H9 (cell line): ENCODE data around the gene GPS1. TPM values are rescaled to one million over a fixed set of nuclear protein-coding genes. Genes with fewer than 3 reads are reported as not detected.

ENCODE experiments used
- DNase-seq: peaks from one replicate; pipeline ENCODE4 v3.0.0-alpha.2; 2017
- H2AFZ ChIP-seq: one replicate; pipeline ENCODE4 v1.6.1; 2013; ENCODE audit warnings: mild to moderate bottlenecking, low read length, control low read depth, moderate library complexity
- H2AK5ac ChIP-seq: 2 replicates; pipeline ENCODE4 v1.6.1; 2013; ENCODE audit warnings: low read length, control low read depth, mixed read lengths; ENCODE audit not compliant: insufficient read length
- H2BK120ac ChIP-seq: one replicate; pipeline ENCODE4 v1.6.1; 2013; ENCODE audit warnings: low read depth, mild to moderate bottlenecking, low read length, control low read depth, inconsistent platforms; ENCODE audit not compliant: poor library complexity, severe bottlenecking
- H2BK12ac ChIP-seq: 2 replicates; pipeline ENCODE4 v1.6.1; 2013; ENCODE audit warnings: low read length, control low read depth, mixed read lengths, low read depth; ENCODE audit not compliant: insufficient read length
- H2BK15ac ChIP-seq: 2 replicates; pipeline ENCODE4 v1.6.1; 2013; ENCODE audit warnings: low read depth, low read length, control low read depth
- H2BK20ac ChIP-seq: one replicate; pipeline ENCODE4 v1.6.1; 2013; ENCODE audit warnings: low read depth, mild to moderate bottlenecking, low read length, control low read depth, inconsistent platforms; ENCODE audit not compliant: poor library complexity, severe bottlenecking
- H2BK5ac ChIP-seq: 2 replicates; pipeline ENCODE4 v1.6.1; 2013; ENCODE audit warnings: low read length, control low read depth, mixed read lengths; ENCODE audit not compliant: insufficient read length
- H3K14ac ChIP-seq: 2 replicates; pipeline ENCODE4 v1.6.1; 2013; ENCODE audit warnings: low read length, control low read depth; ENCODE audit not compliant: insufficient read depth
- H3K18ac ChIP-seq: 2 replicates; pipeline ENCODE4 v1.6.1; 2013; ENCODE audit warnings: low read depth, mild to moderate bottlenecking, mixed read lengths, low read length, control low read depth; ENCODE audit not compliant: insufficient read length
- H3K23ac ChIP-seq: 2 replicates; pipeline ENCODE4 v1.6.1; 2013; ENCODE audit warnings: low read length, control low read depth, mixed read lengths, low read depth; ENCODE audit not compliant: insufficient read length
- H3K23me2 ChIP-seq: 2 replicates; pipeline ENCODE4 v1.6.1; 2013; ENCODE audit warnings: low read depth, mild to moderate bottlenecking, mixed read lengths, low read length, control low read depth; ENCODE audit not compliant: insufficient read length, poor library complexity, severe bottlenecking
- H3K27ac ChIP-seq: 2 replicates; pipeline ENCODE4 v1.5.1; 2013; ENCODE audit warnings: low read length, control low read depth, mixed read lengths, low read depth; ENCODE audit not compliant: insufficient read length
- H3K27me3 ChIP-seq: 2 replicates; pipeline ENCODE4 v1.6.1; 2013; ENCODE audit warnings: low read length, control low read depth, inconsistent platforms; ENCODE audit not compliant: insufficient read depth
- H3K4ac ChIP-seq: 2 replicates; pipeline ENCODE4 v1.6.1; 2013; ENCODE audit warnings: low read depth, mild to moderate bottlenecking, control low read depth, inconsistent platforms, low read length, moderate library complexity
- H3K4me1 ChIP-seq: 2 replicates; pipeline ENCODE4 v1.6.1; 2013; ENCODE audit warnings: low read length, control low read depth, inconsistent platforms; ENCODE audit not compliant: insufficient read depth
- H3K4me2 ChIP-seq: 2 replicates; pipeline ENCODE4 v1.6.1; 2013; ENCODE audit warnings: low read length, control low read depth, mixed read lengths; ENCODE audit not compliant: insufficient read length, insufficient read depth
- H3K56ac ChIP-seq: 2 replicates; pipeline ENCODE4 v1.6.1; 2013; ENCODE audit warnings: low read depth, mild to moderate bottlenecking, mixed read lengths, low read length, control low read depth; ENCODE audit not compliant: insufficient read length
- H3K79me1 ChIP-seq: 2 replicates; pipeline ENCODE4 v1.6.1; 2013; ENCODE audit warnings: low read depth, mild to moderate bottlenecking, moderate library complexity, low read length, control low read depth, inconsistent platforms; ENCODE audit not compliant: insufficient read depth, poor library complexity, severe bottlenecking
- H3K79me2 ChIP-seq: 2 replicates; pipeline ENCODE4 v1.6.1; 2013; ENCODE audit warnings: low read length, control low read depth, inconsistent platforms; ENCODE audit not compliant: insufficient read depth
- H3K9ac ChIP-seq: 2 replicates; pipeline ENCODE4 v1.6.1; 2013; ENCODE audit warnings: low read length, control low read depth, mixed read lengths; ENCODE audit not compliant: insufficient read length; ENCODE audit errors: extremely low read depth
- H3K9me3 ChIP-seq: one replicate; pipeline ENCODE4 v1.6.1; 2013; ENCODE audit warnings: low read depth, low read length, inconsistent platforms; ENCODE audit not compliant: control insufficient read depth
- H3T11ph ChIP-seq: one replicate; pipeline ENCODE4 v1.6.1; 2013; ENCODE audit warnings: mild to moderate bottlenecking, low read length, control low read depth, inconsistent platforms
- H4K20me1 ChIP-seq: one replicate; pipeline ENCODE4 v1.6.1; 2013; ENCODE audit not compliant: control insufficient read depth, insufficient read length, insufficient read depth
- H4K5ac ChIP-seq: 2 replicates; pipeline ENCODE4 v1.6.1; 2013; ENCODE audit warnings: low read depth, mild to moderate bottlenecking, mixed read lengths, low read length, control low read depth; ENCODE audit not compliant: insufficient read length
- H4K8ac ChIP-seq: replicated peaks from 2 replicates; pipeline ENCODE4 v1.6.1; 2013; ENCODE audit warnings: low read length, control low read depth, mixed read lengths, low read depth; ENCODE audit not compliant: insufficient read length
- H4K91ac ChIP-seq: 2 replicates; pipeline ENCODE4 v1.6.1; 2013; ENCODE audit warnings: low read depth, mild to moderate bottlenecking, moderate library complexity, mixed read lengths, low read length, control low read depth; ENCODE audit not compliant: insufficient read length
- H3K27ac Mint-ChIP-seq, 3 experiments: 2 replicates in 2 of 3; 3 replicates in 1 of 3; pipeline ENCODE4 v1.8.0; 2020 to 2021; ENCODE audit warnings: mixed read lengths in 3 of 3, mild to moderate bottlenecking in 1 of 3, moderate library complexity in 1 of 3
- H3K27me3 Mint-ChIP-seq: 2 replicates; pipeline ENCODE4 v1.8.0; 2021; ENCODE audit warnings: low read depth, mild to moderate bottlenecking, moderate library complexity, mixed read lengths
- H3K36me3 Mint-ChIP-seq, 3 experiments: 2 replicates in 2 of 3; 3 replicates in 1 of 3; pipeline ENCODE4 v1.8.0; 2020 to 2021; ENCODE audit warnings: low read depth in 3 of 3, mixed read lengths in 3 of 3; ENCODE audit not compliant: insufficient read depth in 1 of 3
- H3K4me1 Mint-ChIP-seq, 2 experiments: 2 replicates each; pipeline ENCODE4 v1.8.0; 2020; ENCODE audit warnings: mixed read lengths in 2 of 2
- H3K4me3 Mint-ChIP-seq, 2 experiments: 2 replicates in 1 of 2; 3 replicates in 1 of 2; pipeline ENCODE4 v1.8.0; 2020 to 2021; ENCODE audit warnings: mild to moderate bottlenecking in 2 of 2, mixed read lengths in 2 of 2, moderate library complexity in 1 of 2
- H3K9me3 Mint-ChIP-seq, 2 experiments: 2 replicates in 1 of 2; 3 replicates in 1 of 2; pipeline ENCODE4 v1.8.0; 2020; ENCODE audit warnings: mild to moderate bottlenecking in 2 of 2, mixed read lengths in 2 of 2, moderate library complexity in 1 of 2
- CTCF ChIP-seq: fragments of 200-600 bp; sonication (generic); conservative IDR thresholded peaks from 3 replicates; pipeline ENCODE4 v1.8.0; 2021; ENCODE audit warnings: antibody characterized with exemption, mild to moderate bottlenecking
- WGBS: extraction: QIAGEN DNeasy Blood & Tissue Kit; methylation state at CpG from one replicate; pipeline ENCODE4 v1.1.7; 2013; ENCODE audit warnings: missing lambda C conversion rate, low lambda C conversion rate, mixed read lengths; ENCODE audit not compliant: insufficient read length; ENCODE audit errors: extremely low coverage; 5-methylcytosine and 5-hydroxymethylcytosine counted together
- total RNA-seq: library from RNA; stranded (reverse); gene quantifications from 2 replicates; pipeline ENCODE4 v1.2.1, GENCODE V29; 2021

Gene GPS1
- total RNA-seq, 1 experiment from 2014 or later = 164 TPM

GRCh38 chr17:82045936-82046484 is 5.7 kb upstream of the GPS1 start:
- Histone ChIP-seq H3K27ac (no peak overlapping the region), H3K9me3 (no peaks in the 10 kb centered on the region), H3K4ac (no peak overlapping the region), H3K4me2 (no peak overlapping the region), H3K9ac (no peak overlapping the region), H4K8ac (no peak overlapping the region), H4K5ac (no peak overlapping the region), H2AK5ac (no peak overlapping the region), H3K79me1 (no peaks in the 10 kb centered on the region), H3K27me3 (no peaks in the 10 kb centered on the region), H3K23ac (no peak overlapping the region), H2BK12ac (no peak overlapping the region), H3K14ac (no peak overlapping the region), H2BK15ac (no peak overlapping the region), H3K18ac (no peak overlapping the region), H3K79me2 (no peaks in the 10 kb centered on the region), H4K91ac (no peak overlapping the region), H2BK5ac (no peak overlapping the region), H2BK120ac (no peak overlapping the region), H3K4me1 (no peaks in the 10 kb centered on the region; the same call in 1 of the 2 replicates), H3T11ph (no peak overlapping the region), H4K20me1 (no peaks in the 10 kb centered on the region), H2BK20ac (no peak overlapping the region), H2AFZ (no peak overlapping the region), H3K56ac (no peak overlapping the region), H3K23me2 (no peaks in the 10 kb centered on the region)
- no peak for TF ChIP-seq CTCF
- Mint-ChIP-seq H3K27ac (no peak overlapping the region; a peak in 1 of 7 replicates), H3K4me1 (peaks cover 18 to 26% of the 10 kb centered on the region in 2 experiments), H3K9me3 (no peaks in the 10 kb centered on the region; a peak in 1 of 5 replicates), H3K36me3 (peaks cover 6 to 25% (median 21%) of the 10 kb centered on the region in 3 experiments; a peak in 6 of 7 replicates), H3K4me3 (no peak overlapping the region), H3K27me3 (no peaks in the 10 kb centered on the region; the same call in none of the 2 replicates)
- no CpG with 5 or more reads among the region's 14 CpGs for WGBS
- DNase-seq = no peak
